Pancreas (tissue), 10 donors: ENCODE data around the gene SMURF1. TPM values are rescaled to one million over a fixed set of nuclear protein-coding genes. Genes with fewer than 3 reads are reported as not detected.

ENCODE experiments used
- ATAC-seq, 4 donors: fragments of 200-7000 bp; cut with Tn5 transposase; one replicate each; pipeline versions ENCODE4 v1.8.0 to v1.9.1; 2020; ENCODE audit warnings: mild to moderate bottlenecking in 4 of 4, moderate library complexity in 4 of 4
- DNase-seq, 6 donors: peaks; one replicate each; pipeline ENCODE4 v3.0.0-alpha.2; 2020
- FAIRE-seq: peaks from 2 replicates; lab custom pipeline; 2012; peaks lifted over from hg19 to GRCh38; lab: Jason Lieb, UNC
- H3K27ac ChIP-seq, 4 donors: fragments of 200-600 bp; sonication (generic); 1 replicate in 3 of 4; 2 replicates in 1 of 4; pipeline versions ENCODE4 v1.5.0 to v1.8.0; 2020
- H3K27me3 ChIP-seq, 4 donors: fragments of 200-600 bp; one replicate each; pipeline ENCODE4 v1.8.0; 2021
- H3K36me3 ChIP-seq, 3 donors: fragments of 200-600 bp; sonication (generic) in 1 of 3; one replicate each; pipeline versions ENCODE4 v1.5.0 to v1.8.0; 2020 to 2021
- H3K4me1 ChIP-seq, 3 donors: fragments of 200-600 bp; one replicate each; pipeline ENCODE4 v1.8.0; 2021
- H3K4me3 ChIP-seq, 4 donors: fragments of 200-600 bp; sonication (generic) in 2 of 4; one replicate each; pipeline versions ENCODE4 v1.5.0 to v1.8.0; 2020 to 2021
- H3K9me3 ChIP-seq, 4 donors: fragments of 200-600 bp; one replicate each; pipeline ENCODE4 v1.8.0; 2021
- CTCF ChIP-seq, 4 donors: fragments of 200-600 bp; sonication (generic) in 3 of 4; IDR thresholded peaks; one replicate each; pipeline versions ENCODE4 v1.5.0 to v1.8.0; 2021; ENCODE audit warnings: antibody characterized with exemption in 4 of 4
- WGBS, 2 donors: extraction: QIAGEN DNeasy Blood & Tissue Kit; methylation state at CpG; one replicate each; pipeline ENCODE4 v1.1.7; 2013; 5-methylcytosine and 5-hydroxymethylcytosine counted together
- intact Hi-C, 3 donors: fragments of 100-400 bp; cut with DNase I; formaldehyde crosslinking; loops; one replicate each; pipeline versions ENCODE4 v1.11.1 to v1.14.2; 2022
- polyA plus RNA-seq, 2 donors: library from polyadenylated mRNA; stranded (reverse); fragments of 200-250 nt; gene quantifications; one replicate each; pipeline ENCODE4 v1.2.3, GENCODE V29; 2013
- total RNA-seq, 6 donors: library from RNA; stranded (reverse); fragmentation: NEBNext Ultra II Directional in 4 of 6; extraction: Animal tissue kit (Norgen Biotek cat#: 25700) in 4 of 6; gene quantifications; one replicate each; pipeline versions ENCODE4 v1.2.1 to v1.2.4, GENCODE V29; 2021 to 2023
- donor health status: healthy with polysubstance abuse.
- donor health status: DM: no; HTN: no; CAD: no; lungs with moderate emphysema.
- donor health status: DM: no; HTN: no; CAD: no.
- donor health status: control.
- donor health status: control.
- donor health status: Bipolar disorder and iron deficiency.
- donor health status: DM: yes; HTN: yes; CAD: no.
- donor health status: DM: no; HTN: no; CAD: no.
- donor health status: DM: no; HTN: no; CAD: no.
- donor health status: DM: yes; HTN: yes; CAD: no.

The SMURF1 gene
- total and polyA plus RNA-seq, 8 donors: 7.6 to 22.7 (median 14.1) TPM

GRCh38 chr7:98990356-98990755 lies 153.6 kb downstream of the SMURF1 start:
- intact Hi-C loops: no loop called here
- ATAC-seq: no peak
- WGBS, 2 donors: 92 to 93% methylated on average over 6 of the region's 6 CpGs
- H3K9me3 ChIP-seq: no peaks in the 10 kb centered on the region
- H3K27me3 ChIP-seq: no peaks in the 10 kb centered on the region
- TF ChIP-seq CTCF (IDR thresholded peaks at IDR 0.05): no peak
- DNase-seq: peak in 1 of 6 donors; percentile 33
- peaks cover 3 to 76% (median 26%) of the 10 kb centered on the region in 3 donors for H3K36me3 ChIP-seq
- no peak overlapping the region for H3K27ac ChIP-seq
- H3K4me1 ChIP-seq: no peaks in the 10 kb centered on the region
- no peak for FAIRE-seq
- H3K4me3 ChIP-seq: no peak overlapping the region

GRCh38 chr7:98988641-98989040 lies 155.3 kb downstream of the SMURF1 start:
- Histone ChIP-seq H3K27ac (no peak overlapping the region), H3K4me3 (no peak overlapping the region), H3K9me3 (no peaks in the 10 kb centered on the region), H3K27me3 (no peaks in the 10 kb centered on the region), H3K36me3 (peaks cover 0 to 74% (median 26%) of the 10 kb centered on the region in 3 donors), H3K4me1 (no peaks in the 10 kb centered on the region)
- WGBS, 2 donors: 91 to 94% methylated on average over 15 of the region's 15 CpGs
- intact Hi-C loops: no loop called here
- no peak for ATAC-seq
- DNase-seq: peak in 1 of 6 donors; percentile 31
- no peak for TF ChIP-seq CTCF (IDR thresholded peaks at IDR 0.05)
- no peak for FAIRE-seq

GRCh38 chr7:98985945-98986344 lies 158.0 kb downstream of the SMURF1 start:
- H3K27me3 ChIP-seq: no peaks in the 10 kb centered on the region
- H3K4me3 ChIP-seq: no peak overlapping the region
- ATAC-seq (no peak), DNase-seq (no peak), FAIRE-seq (no peak)
- H3K9me3 ChIP-seq: no peaks in the 10 kb centered on the region
- H3K4me1 ChIP-seq: no peaks in the 10 kb centered on the region
- intact Hi-C loops: no loop called here
- no peak for TF ChIP-seq CTCF (IDR thresholded peaks at IDR 0.05)
- peaks cover 5 to 61% (median 22%) of the 10 kb centered on the region in 3 donors for H3K36me3 ChIP-seq
- H3K27ac ChIP-seq: no peak overlapping the region

- intact Hi-C loops: no loop called here
- 73 to 75% methylated on average over 4 of the region's 4 CpGs for WGBS, 2 donors
- Histone ChIP-seq H3K4me3 (no peak overlapping the region), H3K4me1 (no peaks in the 10 kb centered on the region), H3K27me3 (no peaks in the 10 kb centered on the region), H3K9me3 (no peaks in the 10 kb centered on the region), H3K36me3 (peaks cover 5 to 61% (median 19%) of the 10 kb centered on the region in 3 donors), H3K27ac (no peak overlapping the region)
- no peak for DNase-seq
- TF ChIP-seq CTCF (IDR thresholded peaks at IDR 0.05): no peak
- ATAC-seq: no peak
- FAIRE-seq: no peak
Observed at GRCh38 chr7:98985406-98985805, 158.5 kb downstream of the SMURF1 start.

- Histone ChIP-seq H3K27ac (no peak overlapping the region), H3K4me1 (no peaks in the 10 kb centered on the region), H3K36me3 (peaks cover 5 to 59% (median 19%) of the 10 kb centered on the region in 3 donors), H3K9me3 (no peaks in the 10 kb centered on the region), H3K27me3 (no peaks in the 10 kb centered on the region), H3K4me3 (no peak overlapping the region)
- intact Hi-C loops: no loop called here
- ATAC-seq (no peak), DNase-seq (peak in 1 of 6 donors; percentile 13), FAIRE-seq (no peak)
- no peak for TF ChIP-seq CTCF (IDR thresholded peaks at IDR 0.05)
- 87 to 91% methylated on average over 11 of the region's 11 CpGs for WGBS, 2 donors
Observed at GRCh38 chr7:98984126-98984525, 159.8 kb downstream of the SMURF1 start.
